RWPE1 (cell line): ENCODE results near the gene SOX1.

Experiments
- CTCF ChIA-PET: fragments of 350-600 bp; sonication (Branson Sonifier 250); formaldehyde crosslinking; extraction: SDS; loops from one replicate; lab custom pipeline; 2021; lab: Yijun Ruan, JAX
- POLR2A ChIA-PET: fragments of 400-600 bp; formaldehyde crosslinking; extraction: SDS; loops from one replicate; lab custom pipeline; 2020; ENCODE audit warnings: antibody characterized with exemption; ENCODE audit not compliant: low non-redundant PET; lab: Yijun Ruan, JAX
- DNase-seq: peaks from one replicate; pipeline ENCODE4 v3.0.0; 2012; ENCODE audit warnings: low spot score
- H3K27ac ChIP-seq: fragments of 450-650 bp; 2 replicates; pipeline ENCODE4 v1.5.1; 2017
- CTCF ChIP-seq: fragments of 450-650 bp; conservative IDR thresholded peaks from 2 replicates; pipeline ENCODE4 v1.5.1; 2017; ENCODE audit warnings: low read depth, mild to moderate bottlenecking

Gene SOX1

GRCh38 chr13:112034231-112034630 lies 32.7 kb upstream of the SOX1 start:
- POLR2A ChIA-PET = no interaction called here
- H3K27ac ChIP-seq = no peak overlapping the region
- no peak for TF ChIP-seq CTCF
- CTCF ChIA-PET = no interaction called here
- no peak for DNase-seq

- TF ChIP-seq CTCF = no peak
- no peak overlapping the region for H3K27ac ChIP-seq
- CTCF ChIA-PET = no interaction called here
- DNase-seq = no peak
- POLR2A ChIA-PET = no interaction called here
These were observed 32.1 kb upstream of the SOX1 start for GRCh38 chr13:112034846-112035245.

DNA sequence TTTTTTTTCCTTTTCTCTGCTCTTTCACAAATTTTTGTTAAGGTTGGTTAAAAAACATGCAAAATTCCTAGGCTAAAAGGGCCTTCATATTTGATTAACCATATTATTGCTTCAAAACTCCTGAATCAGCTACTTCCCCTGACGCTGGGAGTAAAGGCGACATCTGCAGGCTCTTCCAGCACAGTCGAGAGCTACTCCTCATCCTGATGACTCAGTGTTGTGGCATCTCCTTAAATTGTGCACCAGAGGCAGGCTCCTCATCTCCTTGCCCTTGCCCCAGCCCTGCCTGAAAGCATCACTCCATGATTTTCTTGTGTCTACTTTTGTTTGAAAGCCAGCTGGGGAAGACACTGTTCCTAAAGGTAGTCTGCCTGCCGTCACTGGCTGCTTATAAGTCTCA lies 24.5 kb upstream of the SOX1 start:
- no peak for TF ChIP-seq CTCF
- CTCF ChIA-PET = interaction anchor here (0.6 to 0.7 kb wide), 3 partner anchors 105 to 445 kb away, joined by 3 read pairs; no protein-coding TSS in a partner anchor
- peak; percentile 49 for DNase-seq
- H3K27ac ChIP-seq = no peak overlapping the region
- POLR2A ChIA-PET = no interaction called here

DNA sequence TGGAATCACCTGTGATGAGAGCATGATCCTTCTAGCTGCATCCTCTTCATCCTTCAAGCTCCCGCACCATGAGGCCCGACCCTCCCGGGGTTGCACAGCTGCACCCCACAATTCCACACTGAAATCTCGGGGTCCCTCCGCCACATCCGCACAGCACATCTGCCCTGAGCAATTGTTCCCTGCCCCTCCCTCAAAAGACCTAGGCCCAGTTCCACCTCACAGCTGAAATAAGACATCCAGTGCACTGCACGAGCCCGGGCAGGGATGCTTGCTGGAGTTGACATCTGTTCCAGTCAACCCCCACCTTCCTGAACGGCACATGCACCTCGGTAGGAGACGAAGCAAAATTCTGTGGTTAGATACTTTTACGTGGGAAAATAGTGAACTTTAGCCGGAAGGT lies 14.7 kb upstream of the SOX1 start:
- POLR2A ChIA-PET = no interaction called here
- no peak overlapping the region for H3K27ac ChIP-seq
- no peak for TF ChIP-seq CTCF
- CTCF ChIA-PET = interaction anchor here (0.8 kb wide), 1 partner anchor 34 kb away, joined by 3 read pairs; no protein-coding TSS in a partner anchor
- DNase-seq = no peak

GRCh38 chr13:112053167-112053743 lies 13.7 kb upstream of the SOX1 start:
- no peak overlapping the region for H3K27ac ChIP-seq
- ChIA-PET POLR2A (no interaction called here), CTCF (interaction anchor here (0.8 kb wide), 1 partner anchor 33 kb away, joined by 3 read pairs; no protein-coding TSS in a partner anchor)
- TF ChIP-seq CTCF = no peak
- no peak for DNase-seq

- no peak for TF ChIP-seq CTCF
- no peak overlapping the region for H3K27ac ChIP-seq
- POLR2A ChIA-PET = no interaction called here
- CTCF ChIA-PET = interaction anchor here (0.6 kb wide), 1 partner anchor 50 kb away, joined by 4 read pairs; no protein-coding TSS in a partner anchor
- DNase-seq = no peak
These were observed 13.0 kb upstream of the SOX1 start for GRCh38 chr13:112053744-112054615.
